ENCODE results near the gene CCDC59.

Gene CCDC59

DNA sequence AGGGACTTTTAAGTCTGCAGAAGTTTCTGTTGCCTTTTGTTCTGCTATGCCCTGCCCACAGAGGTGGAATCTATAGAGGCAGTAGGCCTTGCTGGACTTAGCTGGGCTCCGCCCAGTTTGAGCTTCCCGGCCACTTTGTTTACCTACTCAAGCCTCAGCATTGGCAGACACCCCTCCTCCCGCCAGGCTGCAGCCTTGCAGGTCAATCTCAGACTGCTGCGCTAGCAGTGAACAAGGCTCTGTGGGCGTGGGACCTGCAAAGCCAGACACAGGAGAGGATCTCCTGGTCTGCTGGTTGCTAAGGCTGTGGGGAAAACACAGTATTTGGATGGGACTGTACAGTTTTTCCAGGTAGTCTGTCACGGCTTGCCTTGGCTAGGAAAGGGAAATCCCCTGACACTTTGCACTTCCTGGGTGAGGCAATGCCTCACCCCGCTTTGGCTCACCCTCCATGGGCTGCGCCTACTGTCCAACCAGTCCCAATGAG is 43.7 kb downstream of the CCDC59 start:
- no peak for DNase-seq (ENCODE audit: low read depth)

Data from HS-27A (cell line).